Measurements from ENCODE around the gene GGACT.

- no peak for TF ChIP-seq CTCF (IDR thresholded peaks at IDR 0.05; ENCODE audit: borderline replicate concordance, extremely low read depth, low read length, poor library complexity, severe bottlenecking)
- no peak for TF ChIP-seq EZH2 (IDR thresholded peaks at IDR 0.05; ENCODE audit: borderline replicate concordance, low read depth, low read length, severe bottlenecking)
These were observed 53.0 kb downstream of the GGACT start for GRCh38 chr13:100535426-100536135.
